Measurements from ENCODE around the gene GPHA2. TPM values are rescaled to one million over a fixed set of nuclear protein-coding genes. Genes with fewer than 3 reads are reported as not detected.

The GPHA2 gene
- total and polyA plus RNA-seq, 2 of the 13 experiments (the other 11 are each of a cell fraction or from before 2014, with no cell fraction given): 13.0 to 19.1 TPM

GRCh38 chr11:64918017-64918416, 17.7 kb downstream of the GPHA2 start (continued):
- TF ChIP-seq HNF1B (CRISPR knock-in tag; IDR thresholded peaks at IDR 0.05) (no peak), CENPT (CRISPR knock-in tag; IDR thresholded peaks at IDR 0.05; ENCODE audit: low read depth) (no peak), ARID3A (IDR thresholded peaks at IDR 0.05; ENCODE audit: low read depth, low read length) (no peak), ZNF326 (CRISPR knock-in tag; IDR thresholded peaks at IDR 0.05; ENCODE audit: borderline replicate concordance) (no peak), PAF1 (CRISPR knock-in tag; IDR thresholded peaks at IDR 0.05) (no peak), RAD21 (CRISPR knock-in tag; IDR thresholded peaks at IDR 0.05) (no peak), HMG20B (CRISPR knock-in tag; conservative IDR thresholded peaks at IDR 0.05) (no peak), TFAP4 (IDR thresholded peaks at IDR 0.05; ENCODE audit: borderline replicate concordance, low read depth) (no peak), ZBTB38 (CRISPR knock-in tag; IDR thresholded peaks at IDR 0.05) (no peak), ZNF746 (CRISPR knock-in tag; IDR thresholded peaks at IDR 0.05) (no peak), ZBTB1 (CRISPR knock-in tag; IDR thresholded peaks at IDR 0.05; ENCODE audit: borderline replicate concordance) (no peak), SP140L (CRISPR knock-in tag; IDR thresholded peaks at IDR 0.05; ENCODE audit: borderline replicate concordance) (no peak), NFRKB (IDR thresholded peaks at IDR 0.05) (no peak), PCBP2 (optimal IDR thresholded peaks at IDR 0.05; ENCODE audit: low read depth, low read length, poor library complexity, severe bottlenecking) (no peak), POLR2A (IDR thresholded peaks at IDR 0.05; ENCODE audit: insufficient read depth in 1 of 2, low read depth in 2 of 2, low read length in 2 of 2) (no peak), ESRRA (CRISPR knock-in tag; IDR thresholded peaks at IDR 0.05; ENCODE audit: low read depth) (no peak)
- TF ChIP-seq, protein P1, sequence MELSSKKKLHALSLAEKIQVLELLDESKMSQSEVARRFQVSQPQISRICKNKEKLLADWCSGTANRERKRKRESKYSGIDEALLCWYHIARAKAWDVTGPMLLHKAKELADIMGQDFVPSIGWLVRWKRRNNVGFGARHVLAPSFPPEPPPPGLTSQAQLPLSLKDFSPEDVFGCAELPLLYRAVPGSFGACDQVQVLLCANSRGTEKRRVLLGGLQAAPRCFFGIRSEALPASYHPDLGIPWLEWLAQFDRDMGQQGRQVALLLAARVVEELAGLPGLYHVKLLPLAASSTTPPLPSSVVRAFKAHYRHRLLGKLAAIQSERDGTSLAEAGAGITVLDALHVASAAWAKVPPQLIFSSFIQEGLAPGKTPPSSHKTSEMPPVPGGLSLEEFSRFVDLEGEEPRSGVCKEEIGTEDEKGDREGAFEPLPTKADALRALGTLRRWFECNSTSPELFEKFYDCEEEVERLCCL (CRISPR knock-in tag; IDR thresholded peaks at IDR 0.05; ENCODE audit: borderline replicate concordance): no peak
- TF ChIP-seq, protein P2, sequence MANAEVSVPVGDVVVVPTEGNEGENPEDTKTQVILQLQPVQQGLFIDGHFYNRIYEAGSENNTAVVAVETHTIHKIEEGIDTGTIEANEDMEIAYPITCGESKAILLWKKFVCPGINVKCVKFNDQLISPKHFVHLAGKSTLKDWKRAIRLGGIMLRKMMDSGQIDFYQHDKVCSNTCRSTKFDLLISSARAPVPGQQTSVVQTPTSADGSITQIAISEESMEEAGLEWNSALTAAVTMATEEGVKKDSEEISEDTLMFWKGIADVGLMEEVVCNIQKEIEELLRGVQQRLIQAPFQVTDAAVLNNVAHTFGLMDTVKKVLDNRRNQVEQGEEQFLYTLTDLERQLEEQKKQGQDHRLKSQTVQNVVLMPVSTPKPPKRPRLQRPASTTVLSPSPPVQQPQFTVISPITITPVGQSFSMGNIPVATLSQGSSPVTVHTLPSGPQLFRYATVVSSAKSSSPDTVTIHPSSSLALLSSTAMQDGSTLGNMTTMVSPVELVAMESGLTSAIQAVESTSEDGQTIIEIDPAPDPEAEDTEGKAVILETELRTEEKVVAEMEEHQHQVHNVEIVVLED (CRISPR knock-in tag; IDR thresholded peaks at IDR 0.05; ENCODE audit: borderline replicate concordance): no peak
- TF ChIP-seq, protein P3, sequence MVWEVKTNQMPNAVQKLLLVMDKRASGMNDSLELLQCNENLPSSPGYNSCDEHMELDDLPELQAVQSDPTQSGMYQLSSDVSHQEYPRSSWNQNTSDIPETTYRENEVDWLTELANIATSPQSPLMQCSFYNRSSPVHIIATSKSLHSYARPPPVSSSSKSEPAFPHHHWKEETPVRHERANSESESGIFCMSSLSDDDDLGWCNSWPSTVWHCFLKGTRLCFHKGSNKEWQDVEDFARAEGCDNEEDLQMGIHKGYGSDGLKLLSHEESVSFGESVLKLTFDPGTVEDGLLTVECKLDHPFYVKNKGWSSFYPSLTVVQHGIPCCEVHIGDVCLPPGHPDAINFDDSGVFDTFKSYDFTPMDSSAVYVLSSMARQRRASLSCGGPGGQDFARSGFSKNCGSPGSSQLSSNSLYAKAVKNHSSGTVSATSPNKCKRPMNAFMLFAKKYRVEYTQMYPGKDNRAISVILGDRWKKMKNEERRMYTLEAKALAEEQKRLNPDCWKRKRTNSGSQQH (CRISPR knock-in tag; IDR thresholded peaks at IDR 0.05; ENCODE audit: low read depth): no peak
- TF ChIP-seq, protein P4, sequence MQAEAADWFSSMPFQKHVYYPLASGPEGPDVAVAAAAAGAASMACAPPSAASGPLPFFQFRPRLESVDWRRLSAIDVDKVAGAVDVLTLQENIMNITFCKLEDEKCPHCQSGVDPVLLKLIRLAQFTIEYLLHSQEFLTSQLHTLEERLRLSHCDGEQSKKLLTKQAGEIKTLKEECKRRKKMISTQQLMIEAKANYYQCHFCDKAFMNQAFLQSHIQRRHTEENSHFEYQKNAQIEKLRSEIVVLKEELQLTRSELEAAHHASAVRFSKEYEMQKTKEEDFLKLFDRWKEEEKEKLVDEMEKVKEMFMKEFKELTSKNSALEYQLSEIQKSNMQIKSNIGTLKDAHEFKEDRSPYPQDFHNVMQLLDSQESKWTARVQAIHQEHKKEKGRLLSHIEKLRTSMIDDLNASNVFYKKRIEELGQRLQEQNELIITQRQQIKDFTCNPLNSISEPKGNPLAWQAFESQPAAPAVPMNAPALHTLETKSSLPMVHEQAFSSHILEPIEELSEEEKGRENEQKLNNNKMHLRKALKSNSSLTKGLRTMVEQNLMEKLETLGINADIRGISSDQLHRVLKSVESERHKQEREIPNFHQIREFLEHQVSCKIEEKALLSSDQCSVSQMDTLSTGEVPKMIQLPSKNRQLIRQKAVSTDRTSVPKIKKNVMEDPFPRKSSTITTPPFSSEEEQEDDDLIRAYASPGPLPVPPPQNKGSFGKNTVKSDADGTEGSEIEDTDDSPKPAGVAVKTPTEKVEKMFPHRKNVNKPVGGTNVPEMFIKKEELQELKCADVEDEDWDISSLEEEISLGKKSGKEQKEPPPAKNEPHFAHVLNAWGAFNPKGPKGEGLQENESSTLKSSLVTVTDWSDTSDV (CRISPR knock-in tag; IDR thresholded peaks at IDR 0.05): no peak

All from HepG2 (cell line).